Measurements from ENCODE around the gene CDC42BPB.

CDC42BPB gene

DNA sequence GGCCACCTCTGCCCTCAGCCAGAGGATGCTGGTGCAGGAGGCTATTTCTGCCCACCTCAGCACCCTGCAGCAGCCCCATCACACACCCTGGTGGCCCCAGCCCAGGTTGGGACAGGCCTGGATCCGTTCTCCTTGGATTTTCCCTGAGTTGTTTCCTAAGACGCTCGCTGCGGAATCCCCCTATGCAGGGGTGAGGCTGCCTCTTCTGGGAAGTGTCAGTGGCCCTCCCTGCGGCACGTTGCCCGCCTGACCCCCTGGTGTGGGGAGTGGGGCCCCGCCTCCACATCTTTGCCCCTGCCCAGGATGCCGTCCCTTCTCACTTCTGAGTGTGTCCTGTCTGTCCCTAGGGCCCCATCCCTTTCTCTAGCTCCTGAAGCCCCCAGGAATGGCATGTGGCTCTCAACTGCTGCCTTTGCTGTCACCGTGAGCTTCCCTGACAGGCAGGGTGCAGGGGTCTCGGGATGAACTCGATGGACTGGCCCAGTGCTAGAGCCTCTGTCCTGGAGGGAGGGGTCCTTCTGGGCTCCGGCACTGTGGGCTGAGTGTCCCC, 36.6 kb upstream of the CDC42BPB start:
- H3K4me2 ChIP-seq (ENCODE audit: low read length): no peak overlapping the region
- no peaks in the 10 kb centered on the region for H3K27me3 ChIP-seq (ENCODE audit: control insufficient read depth, insufficient read depth, low read length)
- no peak overlapping the region for H3K9ac ChIP-seq
- no peak overlapping the region for H2AFZ ChIP-seq
- H3K4me1 ChIP-seq: no peaks in the 10 kb centered on the region
- no peak overlapping the region for H3K27ac ChIP-seq
- H3K36me3 ChIP-seq (ENCODE audit: control insufficient read depth, insufficient read depth, low read length): no peaks in the 10 kb centered on the region
- H3K9me3 ChIP-seq (ENCODE audit: control insufficient read depth, low read length): no peaks in the 10 kb centered on the region
- no peak overlapping the region for H3K4me3 ChIP-seq (ENCODE audit: low read depth, low read length)
- TF ChIP-seq, protein P1, sequence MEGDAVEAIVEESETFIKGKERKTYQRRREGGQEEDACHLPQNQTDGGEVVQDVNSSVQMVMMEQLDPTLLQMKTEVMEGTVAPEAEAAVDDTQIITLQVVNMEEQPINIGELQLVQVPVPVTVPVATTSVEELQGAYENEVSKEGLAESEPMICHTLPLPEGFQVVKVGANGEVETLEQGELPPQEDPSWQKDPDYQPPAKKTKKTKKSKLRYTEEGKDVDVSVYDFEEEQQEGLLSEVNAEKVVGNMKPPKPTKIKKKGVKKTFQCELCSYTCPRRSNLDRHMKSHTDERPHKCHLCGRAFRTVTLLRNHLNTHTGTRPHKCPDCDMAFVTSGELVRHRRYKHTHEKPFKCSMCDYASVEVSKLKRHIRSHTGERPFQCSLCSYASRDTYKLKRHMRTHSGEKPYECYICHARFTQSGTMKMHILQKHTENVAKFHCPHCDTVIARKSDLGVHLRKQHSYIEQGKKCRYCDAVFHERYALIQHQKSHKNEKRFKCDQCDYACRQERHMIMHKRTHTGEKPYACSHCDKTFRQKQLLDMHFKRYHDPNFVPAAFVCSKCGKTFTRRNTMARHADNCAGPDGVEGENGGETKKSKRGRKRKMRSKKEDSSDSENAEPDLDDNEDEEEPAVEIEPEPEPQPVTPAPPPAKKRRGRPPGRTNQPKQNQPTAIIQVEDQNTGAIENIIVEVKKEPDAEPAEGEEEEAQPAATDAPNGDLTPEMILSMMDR (IDR thresholded peaks at IDR 0.05): no peak
- no peaks in the 10 kb centered on the region for H3K79me2 ChIP-seq

DNA sequence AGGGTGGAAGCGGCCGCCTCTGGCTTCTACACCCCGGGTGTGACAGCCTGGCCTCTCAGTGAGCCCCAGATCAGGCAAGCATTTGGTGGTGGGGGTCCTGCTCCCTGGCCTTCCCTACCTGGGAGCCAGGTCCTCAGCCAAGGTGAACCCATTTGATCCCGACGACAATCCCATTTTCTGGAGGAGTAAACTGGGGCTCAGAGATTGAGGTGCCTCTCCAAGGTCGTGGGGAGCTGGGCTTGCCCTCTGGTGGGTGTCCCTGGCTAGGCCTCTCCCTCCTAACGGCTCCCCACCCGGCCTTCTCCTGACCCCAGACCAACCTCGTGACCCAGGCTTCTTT, 34.5 kb upstream of the CDC42BPB start:
- Histone ChIP-seq H3K36me3 (ENCODE audit: control insufficient read depth, insufficient read depth, low read length) (no peaks in the 10 kb centered on the region), H3K4me3 (ENCODE audit: low read depth, low read length) (peak overlapping the region; percentile 31), H2AFZ (peak overlapping the region; percentile 86), H3K79me2 (no peaks in the 10 kb centered on the region), H3K4me2 (ENCODE audit: low read length) (peak overlapping the region; percentile 74), H3K27me3 (ENCODE audit: control insufficient read depth, insufficient read depth, low read length) (no peaks in the 10 kb centered on the region), H3K9me3 (ENCODE audit: control insufficient read depth, low read length) (no peaks in the 10 kb centered on the region), H3K4me1 (no peaks in the 10 kb centered on the region), H3K9ac (no peak overlapping the region), H3K27ac (no peak overlapping the region)
- TF ChIP-seq, protein P1 (IDR thresholded peaks at IDR 0.05): no peak

DNA sequence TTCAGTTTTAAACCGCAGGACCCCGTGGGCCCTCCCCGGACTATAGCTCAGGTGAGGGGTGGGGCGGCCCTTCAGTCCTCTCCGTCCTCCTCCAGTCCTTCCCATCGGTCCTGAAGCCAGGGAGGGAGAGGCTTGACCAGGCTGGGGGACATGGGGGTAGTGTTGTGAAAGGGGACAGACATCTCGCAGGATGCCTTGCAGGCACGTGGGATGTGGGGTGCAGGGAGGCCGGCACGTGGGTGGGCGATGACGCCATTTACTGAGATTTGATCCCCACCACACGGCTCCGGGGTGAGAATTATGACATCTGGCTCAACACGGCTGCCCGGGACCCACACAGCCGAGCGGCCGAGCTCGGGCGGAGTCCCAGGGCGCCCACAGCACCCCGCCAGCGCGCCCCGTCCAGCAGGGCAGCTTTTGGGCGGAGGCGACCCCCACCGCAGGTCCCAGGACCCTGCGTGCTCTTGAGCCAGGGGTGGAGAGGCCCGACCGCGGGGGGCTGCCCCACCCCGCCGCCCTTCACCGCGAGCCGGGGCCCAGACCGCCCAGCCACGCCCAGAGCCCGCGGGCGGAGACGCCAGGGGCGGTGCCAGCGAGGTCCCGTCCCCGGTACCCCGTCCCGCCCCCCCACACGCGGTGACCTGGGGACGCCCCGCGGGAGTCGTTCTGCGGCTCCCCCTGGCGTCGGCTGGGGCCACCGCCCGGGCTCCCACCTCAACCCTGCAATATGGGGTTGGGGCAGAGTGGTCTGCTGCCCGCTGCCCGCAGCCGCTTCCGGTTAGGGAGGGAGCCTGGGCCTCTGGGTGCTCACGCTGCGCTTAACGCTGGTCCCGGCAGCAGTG, 33.9 kb upstream of the CDC42BPB start:
- H3K36me3 ChIP-seq (ENCODE audit: control insufficient read depth, insufficient read depth, low read length): no peaks in the 10 kb centered on the region
- peak overlapping the region; percentile 86 for H2AFZ ChIP-seq
- peak overlapping the region; percentile 74 for H3K4me2 ChIP-seq (ENCODE audit: low read length)
- no peaks in the 10 kb centered on the region for H3K9me3 ChIP-seq (ENCODE audit: control insufficient read depth, low read length)
- no peaks in the 10 kb centered on the region for H3K27me3 ChIP-seq (ENCODE audit: control insufficient read depth, insufficient read depth, low read length)
- H3K79me2 ChIP-seq: no peaks in the 10 kb centered on the region
- H3K9ac ChIP-seq: no peak overlapping the region
- TF ChIP-seq, protein P1 (IDR thresholded peaks at IDR 0.05): peak; percentile 62
- no peaks in the 10 kb centered on the region for H3K4me1 ChIP-seq
- no peak overlapping the region for H3K27ac ChIP-seq
- peak overlapping the region; percentile 40 for H3K4me3 ChIP-seq (ENCODE audit: low read depth, low read length)

DNA sequence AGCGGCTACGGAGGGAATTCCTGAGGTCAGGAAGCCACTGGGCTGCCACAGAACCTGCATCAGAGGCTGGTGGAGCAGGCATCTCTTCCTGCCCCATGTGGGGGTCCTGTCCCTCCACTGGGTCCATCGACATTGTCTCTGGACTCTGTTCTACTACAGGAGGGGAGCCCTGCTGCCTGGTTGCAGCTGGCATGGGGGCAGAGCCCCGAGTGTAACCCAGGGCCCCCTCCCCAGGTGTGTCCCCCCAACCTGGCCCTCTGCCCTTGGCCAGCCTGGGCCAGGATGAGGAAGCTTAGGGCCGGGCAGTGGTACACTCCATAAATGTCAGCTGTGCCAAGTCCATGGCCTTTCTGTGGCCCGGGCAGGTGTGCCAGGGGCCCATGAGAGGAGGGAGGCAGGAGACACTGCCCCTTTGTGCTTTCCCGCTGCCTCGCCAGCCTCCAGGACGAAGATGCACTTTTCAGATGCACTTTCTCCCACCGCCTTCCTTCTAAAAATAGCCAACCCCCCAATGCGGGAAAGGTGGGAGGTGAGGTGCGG, 33.2 kb upstream of the CDC42BPB start:
- Histone ChIP-seq H3K9me3 (ENCODE audit: control insufficient read depth, low read length) (no peaks in the 10 kb centered on the region), H3K79me2 (no peaks in the 10 kb centered on the region), H3K27me3 (ENCODE audit: control insufficient read depth, insufficient read depth, low read length) (no peaks in the 10 kb centered on the region), H3K4me2 (ENCODE audit: low read length) (no peak overlapping the region), H3K4me1 (no peaks in the 10 kb centered on the region), H3K9ac (no peak overlapping the region), H2AFZ (peak overlapping the region; percentile 86), H3K4me3 (ENCODE audit: low read depth, low read length) (no peak overlapping the region), H3K36me3 (ENCODE audit: control insufficient read depth, insufficient read depth, low read length) (no peaks in the 10 kb centered on the region), H3K27ac (no peak overlapping the region)
- TF ChIP-seq, protein P1 (IDR thresholded peaks at IDR 0.05): no peak

All from parathyroid adenoma (tissue), 2 donors.